Dendritic cell treated with granulocyte-macrophage colony-stimulating factor and Interleukin-4, amounts not matched to agents 40 ng/mL and 50 ng/mL, for 4 days (primary cell): ENCODE measurements around the gene PRLHR.
"Not testable (repeated sequence)": the region's sequence is repeated elsewhere in the genome, so short reads cannot be mapped to it uniquely, and the experiment has no call there.

Experiments
- H3K27ac Mint-ChIP-seq: one replicate; pipeline ENCODE4 v1.8.0; 2022; ENCODE audit warnings: mild to moderate bottlenecking, mixed read lengths
- H3K27me3 Mint-ChIP-seq: one replicate; pipeline ENCODE4 v1.8.0; 2022; ENCODE audit warnings: mild to moderate bottlenecking, mixed read lengths
- H3K36me3 Mint-ChIP-seq: one replicate; pipeline ENCODE4 v1.8.0; 2022; ENCODE audit warnings: low read depth, mixed read lengths
- H3K4me1 Mint-ChIP-seq: one replicate; pipeline ENCODE4 v1.8.0; 2022; ENCODE audit warnings: low read depth, mixed read lengths
- H3K4me3 Mint-ChIP-seq: one replicate; pipeline ENCODE4 v1.8.0; 2022; ENCODE audit warnings: mild to moderate bottlenecking, moderate library complexity, mixed read lengths
- H3K9me3 Mint-ChIP-seq: one replicate; pipeline ENCODE4 v1.8.0; 2022; ENCODE audit warnings: mixed read lengths
- intact Hi-C: fragments of 100-400 bp; cut with micrococcal nuclease; formaldehyde crosslinking; loops from one replicate; pipeline ENCODE4 v1.15.0; 2022

PRLHR gene

DNA sequence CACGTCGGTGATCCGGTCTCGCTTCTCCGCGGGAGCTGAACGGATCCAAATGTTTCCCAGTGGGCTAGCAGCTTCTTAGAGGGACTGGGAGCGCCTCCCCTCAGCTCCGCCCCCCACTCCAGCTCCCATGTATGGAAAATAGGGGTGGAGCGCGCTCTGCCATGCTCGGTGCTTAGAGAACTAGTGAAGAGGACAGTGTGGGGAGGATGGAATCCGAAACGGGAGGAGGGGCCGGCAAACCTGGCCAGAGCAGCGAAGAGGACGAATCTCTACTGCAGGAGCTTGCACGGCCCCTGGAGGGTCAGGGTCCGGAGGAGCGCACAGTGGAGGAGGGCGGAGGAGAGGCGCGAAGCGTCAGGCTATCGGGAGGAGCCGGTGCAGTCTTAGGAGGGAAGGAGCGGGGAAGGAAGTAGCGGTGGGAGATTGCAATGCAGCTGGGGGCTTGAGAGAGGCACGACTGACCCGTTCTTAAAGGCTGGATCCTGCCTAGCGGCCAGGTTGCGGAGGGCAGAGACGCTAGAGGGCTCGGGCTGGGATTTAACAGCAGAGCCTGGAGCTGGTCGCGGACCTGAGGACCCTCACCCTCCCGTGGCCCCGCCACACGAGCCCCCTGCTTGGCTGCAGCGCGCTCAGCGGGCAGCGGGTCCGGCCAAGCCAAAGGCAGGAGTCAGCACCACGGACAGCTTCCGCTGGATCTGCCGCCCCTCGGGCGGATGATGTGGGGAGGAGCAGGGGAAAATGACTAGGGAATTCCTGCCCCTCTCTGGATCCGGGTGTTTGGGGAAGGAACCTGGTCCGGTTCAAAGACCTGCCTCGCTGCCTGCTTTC, at the start of gene PRLHR:
Gene PRLHR (minus strand): TSS at position 51 of the 828 bp plus-strand sequence. CDS start 404 bp downstream, outside the sequence.
- Mint-ChIP-seq H3K9me3 (no peaks in the 10 kb centered on the region), H3K4me3 (no peak within 1 kb of the TSS), H3K36me3 (no peaks in the 10 kb centered on the region), H3K27me3 (peaks cover 77% of the 10 kb centered on the region), H3K27ac (no peak within 1 kb of the TSS), H3K4me1 (peaks cover 16% of the 10 kb centered on the region)
- intact Hi-C loops = no loop called here

DNA sequence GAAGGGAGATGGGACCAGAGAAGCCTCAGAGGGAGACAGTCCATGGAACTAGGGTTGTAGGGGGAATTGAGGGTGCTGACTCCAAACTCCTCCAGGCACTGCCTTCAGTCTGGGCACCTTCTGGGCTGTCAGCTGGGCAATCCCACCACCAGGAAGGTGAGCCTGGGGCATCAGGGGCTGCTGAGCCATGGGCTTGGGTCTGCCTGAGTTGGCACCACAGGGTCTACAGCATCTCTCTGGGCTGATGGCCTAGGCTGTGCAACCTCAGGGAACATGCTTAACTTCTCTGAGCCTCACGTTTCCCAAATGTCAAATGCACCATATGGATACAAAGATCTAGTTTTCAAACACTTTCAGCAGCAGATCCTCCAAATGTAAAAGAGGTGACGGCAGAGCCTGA, 46.8 kb upstream of the PRLHR start:
- H3K4me1 Mint-ChIP-seq = no peaks in the 10 kb centered on the region

DNA sequence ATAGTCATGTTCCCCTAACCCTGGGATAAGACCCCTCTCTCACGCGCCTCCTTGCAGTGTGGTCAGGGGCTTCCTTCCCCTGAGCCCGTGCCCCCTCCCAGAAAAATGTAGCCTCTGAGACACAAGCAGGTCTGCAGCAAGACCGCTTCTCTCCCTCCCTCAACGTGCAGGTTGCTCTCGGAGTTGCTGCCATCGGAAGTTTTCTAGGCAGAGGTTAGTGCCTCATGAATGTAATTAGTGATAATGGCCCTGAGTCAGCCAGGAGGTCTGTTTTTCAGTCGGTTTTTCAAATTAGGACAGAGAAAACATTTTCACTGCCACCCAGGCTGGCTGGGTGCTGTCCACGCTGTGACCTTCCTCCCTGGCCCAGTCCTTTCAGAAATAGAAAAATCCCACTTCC, 43.2 kb upstream of the PRLHR start:
- Mint-ChIP-seq H3K27ac (no peak overlapping the region), H3K9me3 (peaks cover 18% of the 10 kb centered on the region), H3K4me3 (no peak overlapping the region), H3K36me3 (no peaks in the 10 kb centered on the region), H3K4me1 (no peaks in the 10 kb centered on the region), H3K27me3 (peaks cover 20% of the 10 kb centered on the region)
- intact Hi-C loops = no loop called here

More for the DNA sequence above, 46.8 kb upstream of the PRLHR start:
- H3K9me3 Mint-ChIP-seq = peaks cover 18% of the 10 kb centered on the region
- intact Hi-C loops = no loop called here
- H3K27ac Mint-ChIP-seq = no peak overlapping the region
- no peak overlapping the region for H3K4me3 Mint-ChIP-seq
- H3K27me3 Mint-ChIP-seq = peaks cover 21% of the 10 kb centered on the region
- no peaks in the 10 kb centered on the region for H3K36me3 Mint-ChIP-seq

DNA sequence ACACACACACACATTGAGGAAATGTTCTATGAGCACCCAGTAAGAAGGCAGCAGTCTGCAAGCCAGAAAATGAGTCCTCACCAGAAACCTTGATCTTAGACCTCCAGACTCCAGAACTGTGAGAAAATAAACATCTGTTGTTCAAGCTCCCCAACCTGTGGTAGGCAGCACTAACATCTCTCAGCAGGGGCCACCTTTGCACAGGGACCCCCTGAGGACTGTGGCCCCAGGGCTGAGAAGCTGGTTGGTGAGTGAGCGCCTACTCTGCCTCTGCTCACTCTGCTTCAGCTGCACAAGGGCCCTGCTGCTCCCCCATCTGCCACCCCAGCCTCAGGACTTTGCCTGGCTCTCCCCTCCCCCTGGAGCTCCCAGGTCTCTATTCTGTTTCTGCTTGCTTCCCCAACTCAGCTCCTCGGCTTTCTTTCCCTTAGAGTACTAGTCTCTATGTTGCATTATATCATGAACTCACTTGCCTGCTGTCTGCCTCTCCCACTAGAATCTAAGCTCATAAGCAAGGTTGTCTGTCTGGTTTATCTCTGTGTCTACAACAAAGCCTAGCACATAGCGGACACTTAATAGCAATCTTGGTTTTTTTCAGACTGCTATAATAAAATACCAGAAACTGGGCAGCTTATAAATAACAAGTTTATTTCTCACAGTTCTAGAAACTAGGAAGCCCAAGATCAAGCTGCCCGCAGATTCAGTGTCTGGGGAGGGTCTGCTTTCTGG, 40.4 kb upstream of the PRLHR start:
- peaks cover 21% of the 10 kb centered on the region for H3K27me3 Mint-ChIP-seq
- H3K4me1 Mint-ChIP-seq = no peaks in the 10 kb centered on the region
- H3K36me3 Mint-ChIP-seq = no peaks in the 10 kb centered on the region
- no peak overlapping the region for H3K4me3 Mint-ChIP-seq
- peaks cover 16% of the 10 kb centered on the region for H3K9me3 Mint-ChIP-seq
- no peak overlapping the region for H3K27ac Mint-ChIP-seq
- intact Hi-C loops = no loop called here

DNA sequence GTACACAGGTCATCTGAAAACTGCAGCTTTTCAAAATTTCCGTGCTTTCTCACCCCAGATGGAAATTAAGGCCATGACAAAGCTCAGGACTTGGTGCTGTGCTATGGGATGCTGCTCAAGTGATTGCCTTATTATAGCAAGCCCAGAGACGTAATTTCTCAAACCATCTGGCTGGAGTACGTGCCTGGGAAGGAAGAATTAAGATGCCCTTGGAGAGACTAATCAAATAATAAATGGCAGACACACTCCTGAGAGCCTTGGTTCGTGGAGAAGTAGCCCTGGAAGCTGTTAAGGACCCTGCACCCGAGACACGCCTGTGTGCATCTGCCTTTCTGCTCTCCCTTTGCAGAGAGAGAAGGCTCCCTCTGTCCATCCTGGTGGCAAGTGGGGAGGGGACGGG, 38.3 kb upstream of the PRLHR start:
- Mint-ChIP-seq H3K36me3 (no peaks in the 10 kb centered on the region), H3K4me3 (no peak overlapping the region), H3K4me1 (no peaks in the 10 kb centered on the region), H3K9me3 (no peaks in the 10 kb centered on the region), H3K27me3 (peaks cover 20% of the 10 kb centered on the region), H3K27ac (no peak overlapping the region)
- intact Hi-C loops = no loop called here

DNA sequence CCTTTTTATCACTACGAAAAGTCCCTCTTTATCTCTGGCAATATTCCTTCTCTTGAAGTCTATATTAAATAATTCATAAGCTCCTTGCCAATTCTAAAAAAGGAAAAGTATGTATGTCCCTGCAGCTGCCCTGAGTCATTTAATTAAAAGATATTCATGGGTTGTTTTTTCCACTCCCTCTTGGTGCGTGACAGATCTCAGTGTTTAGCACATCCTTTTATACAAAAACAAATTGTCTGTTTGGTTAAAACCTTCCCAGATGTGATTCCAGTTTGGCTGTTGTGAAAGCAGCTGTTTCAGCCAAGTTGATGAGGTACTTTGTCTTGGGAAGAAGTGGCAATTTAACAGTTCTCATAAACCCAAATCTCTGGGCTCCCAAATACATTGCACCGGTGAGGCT, 33.8 kb upstream of the PRLHR start:
- Mint-ChIP-seq H3K36me3 (no peaks in the 10 kb centered on the region), H3K27me3 (peaks cover 16% of the 10 kb centered on the region), H3K27ac (no peak overlapping the region), H3K4me3 (no peak overlapping the region), H3K4me1 (no peaks in the 10 kb centered on the region), H3K9me3 (no peaks in the 10 kb centered on the region)
- intact Hi-C loops = no loop called here

DNA sequence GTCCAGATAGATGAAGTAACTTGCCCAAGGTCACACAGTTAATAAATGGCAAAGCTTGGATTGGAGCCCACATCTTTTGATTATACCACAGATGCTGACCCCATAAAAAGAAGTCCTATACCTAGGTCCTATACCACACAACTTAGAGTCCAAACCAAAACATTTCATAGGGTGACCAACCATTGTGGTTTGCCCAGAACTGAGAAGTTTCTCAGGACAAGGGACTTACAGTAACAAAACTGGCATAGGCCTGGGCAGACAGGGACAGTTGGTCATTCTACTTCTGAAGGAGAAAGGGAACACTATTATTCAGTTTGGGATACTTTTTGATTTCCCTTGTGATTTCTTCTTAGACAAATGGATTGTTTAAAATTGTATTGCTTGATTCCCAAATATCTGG, 32.9 kb upstream of the PRLHR start:
- Mint-ChIP-seq H3K27ac (no peak overlapping the region), H3K27me3 (peaks cover 18% of the 10 kb centered on the region), H3K36me3 (no peaks in the 10 kb centered on the region), H3K4me1 (no peaks in the 10 kb centered on the region), H3K9me3 (no peaks in the 10 kb centered on the region), H3K4me3 (no peak overlapping the region)
- intact Hi-C loops = no loop called here

DNA sequence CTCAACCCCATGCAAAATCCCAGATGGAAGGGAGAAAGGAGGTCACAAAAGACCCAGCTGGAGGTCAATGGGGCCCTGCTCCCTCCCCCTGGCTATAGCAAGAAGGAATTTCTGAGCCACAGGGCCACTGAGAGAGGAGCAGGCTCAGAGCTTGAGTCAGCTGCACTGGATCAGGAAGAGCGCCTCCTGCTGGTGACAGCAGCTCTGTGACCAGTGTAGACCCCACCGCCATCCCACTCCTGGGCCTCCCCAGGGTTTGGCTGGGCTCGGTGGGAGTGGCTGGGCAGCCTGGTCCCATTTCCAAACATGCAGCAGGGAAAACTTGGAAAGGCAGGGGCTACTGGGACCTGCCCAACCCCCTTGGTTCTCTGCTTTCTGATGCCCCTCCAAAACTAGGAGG, 31.5 kb upstream of the PRLHR start:
- intact Hi-C loops = no loop called here
- Mint-ChIP-seq H3K9me3 (no peaks in the 10 kb centered on the region), H3K36me3 (no peaks in the 10 kb centered on the region), H3K4me3 (no peak overlapping the region), H3K27ac (no peak overlapping the region), H3K27me3 (peaks cover 15% of the 10 kb centered on the region), H3K4me1 (no peaks in the 10 kb centered on the region)

DNA sequence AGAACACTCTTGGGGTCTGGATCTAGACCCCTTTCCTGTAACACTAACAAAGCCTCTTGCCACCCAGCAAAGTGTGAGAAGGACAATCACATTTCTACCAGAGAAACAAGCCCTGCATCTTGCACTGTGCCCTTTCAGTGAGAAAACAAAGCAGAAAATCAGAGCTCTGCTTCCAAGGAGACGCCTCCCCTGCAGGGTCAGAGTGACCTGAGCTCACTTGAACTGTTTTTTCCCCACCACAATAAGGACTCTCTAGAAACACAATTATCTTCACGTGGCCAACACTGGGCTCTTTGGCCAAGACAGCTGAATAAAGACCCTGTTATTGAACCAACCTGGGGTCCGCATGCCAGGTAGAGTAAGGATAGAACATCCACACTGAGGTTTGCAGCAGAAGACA, 30.1 kb upstream of the PRLHR start:
- intact Hi-C loops = no loop called here
- Mint-ChIP-seq H3K4me1 (no peaks in the 10 kb centered on the region), H3K36me3 (no peaks in the 10 kb centered on the region), H3K27ac (no peak overlapping the region), H3K27me3 (peaks cover 14% of the 10 kb centered on the region), H3K4me3 (no peak overlapping the region), H3K9me3 (no peaks in the 10 kb centered on the region)

DNA sequence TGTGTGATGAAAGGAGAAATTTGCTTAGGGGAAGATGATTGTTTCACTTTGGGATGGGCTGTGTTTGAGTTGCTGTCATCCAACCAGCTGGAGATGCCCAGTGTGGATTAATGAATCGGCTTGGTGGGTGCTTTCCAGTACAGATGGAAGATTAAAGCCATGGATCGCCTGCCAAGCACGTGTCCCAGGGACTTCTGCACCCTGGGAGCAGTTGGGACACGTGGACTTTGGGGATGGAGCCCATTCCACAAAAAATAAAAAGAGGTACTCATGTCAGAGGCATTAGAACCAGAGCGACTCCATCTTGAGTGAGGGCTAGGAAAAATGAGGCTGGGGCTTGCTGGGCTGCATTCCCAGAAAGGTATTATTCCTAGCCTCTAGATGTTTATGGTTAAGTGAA, 29.3 kb upstream of the PRLHR start:
- Mint-ChIP-seq H3K4me1 (no peaks in the 10 kb centered on the region), H3K27ac (no peak overlapping the region), H3K36me3 (no peaks in the 10 kb centered on the region), H3K27me3 (peaks cover 16% of the 10 kb centered on the region), H3K9me3 (no peaks in the 10 kb centered on the region), H3K4me3 (no peak overlapping the region)
- intact Hi-C loops = no loop called here

DNA sequence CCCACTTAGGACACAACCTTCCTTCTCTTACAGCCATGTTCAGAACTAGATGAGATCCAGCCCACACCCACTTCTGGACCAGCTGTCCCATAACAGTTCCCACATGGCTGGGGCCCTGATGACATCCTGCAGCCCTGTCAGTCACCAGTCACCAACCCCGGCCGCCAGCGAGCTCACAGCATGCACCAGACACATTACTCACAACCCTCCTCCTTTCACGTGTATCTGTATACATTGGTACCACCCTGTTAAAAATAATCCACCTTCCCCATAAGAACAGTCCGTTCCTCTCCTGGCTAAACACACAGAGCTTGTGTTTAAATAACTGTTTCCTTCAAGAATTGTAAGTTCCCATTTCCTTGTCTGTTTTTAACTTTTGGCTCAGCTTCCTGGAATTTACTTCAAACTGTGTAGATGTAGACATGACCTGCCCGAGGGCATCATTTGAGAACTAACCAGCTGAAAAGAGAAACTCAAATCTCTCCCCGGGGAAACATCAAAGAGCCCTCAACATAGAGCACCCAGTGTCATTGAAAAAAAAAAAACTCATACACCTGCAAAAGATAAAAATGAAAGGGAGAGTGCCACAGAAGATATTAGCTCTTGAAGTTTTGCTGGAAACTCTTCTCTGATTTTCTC, 26.0 kb upstream of the PRLHR start:
- no peak overlapping the region for H3K27ac Mint-ChIP-seq
- intact Hi-C loops = no loop called here
- no peaks in the 10 kb centered on the region for H3K4me1 Mint-ChIP-seq
- H3K27me3 Mint-ChIP-seq = peaks cover 21% of the 10 kb centered on the region
- H3K36me3 Mint-ChIP-seq = no peaks in the 10 kb centered on the region
- H3K9me3 Mint-ChIP-seq = no peaks in the 10 kb centered on the region
- H3K4me3 Mint-ChIP-seq = no peak overlapping the region

DNA sequence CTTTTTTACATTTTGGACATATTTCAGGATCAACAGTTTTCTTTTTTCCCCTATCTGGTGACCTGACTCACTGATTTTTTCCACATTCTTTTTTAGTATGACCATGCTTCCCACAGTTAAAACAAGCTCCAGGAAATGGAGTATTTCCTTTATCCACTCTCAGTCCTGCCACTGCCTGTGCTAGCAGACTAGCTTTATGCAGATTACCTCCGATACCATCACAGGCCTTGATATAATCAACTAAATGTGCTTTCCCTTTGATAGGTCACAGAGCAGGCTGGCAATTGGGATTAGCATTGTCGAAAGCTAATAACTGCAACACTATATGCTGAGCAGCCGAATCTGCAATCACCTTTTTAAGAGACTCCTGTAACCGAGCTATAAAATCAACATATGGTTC, 18.4 kb upstream of the PRLHR start:
- H3K4me1 Mint-ChIP-seq, intact Hi-C loops, H3K4me3 Mint-ChIP-seq, H3K9me3 Mint-ChIP-seq, H3K27ac Mint-ChIP-seq, H3K36me3 Mint-ChIP-seq: not testable (repeated sequence)
- H3K27me3 Mint-ChIP-seq = peaks cover 11% of the 10 kb centered on the region

DNA sequence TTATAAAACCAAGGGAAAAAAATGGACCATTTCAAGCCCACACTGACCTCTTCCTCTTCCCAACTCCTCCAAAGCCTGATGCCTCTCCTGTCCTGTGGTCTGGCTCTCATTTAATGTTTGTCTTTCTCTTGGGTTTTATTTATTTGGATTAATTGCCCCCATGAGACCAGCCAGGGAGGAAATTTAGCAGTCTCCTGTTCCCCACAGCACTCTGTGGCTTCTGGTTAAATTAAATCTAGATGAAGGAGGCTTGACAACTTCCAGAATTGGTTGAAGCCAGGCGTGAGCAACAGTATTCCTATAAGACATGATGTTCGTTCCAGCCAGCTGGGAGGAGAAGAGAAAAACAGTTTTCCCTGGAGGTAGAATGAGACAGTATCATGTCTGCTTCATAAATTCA, 15.1 kb upstream of the PRLHR start:
- Mint-ChIP-seq H3K27ac (no peak overlapping the region), H3K4me3 (no peak overlapping the region), H3K9me3 (peaks cover 8% of the 10 kb centered on the region), H3K27me3 (peaks cover 6% of the 10 kb centered on the region), H3K4me1 (no peaks in the 10 kb centered on the region), H3K36me3 (no peaks in the 10 kb centered on the region)
- intact Hi-C loops = no loop called here

DNA sequence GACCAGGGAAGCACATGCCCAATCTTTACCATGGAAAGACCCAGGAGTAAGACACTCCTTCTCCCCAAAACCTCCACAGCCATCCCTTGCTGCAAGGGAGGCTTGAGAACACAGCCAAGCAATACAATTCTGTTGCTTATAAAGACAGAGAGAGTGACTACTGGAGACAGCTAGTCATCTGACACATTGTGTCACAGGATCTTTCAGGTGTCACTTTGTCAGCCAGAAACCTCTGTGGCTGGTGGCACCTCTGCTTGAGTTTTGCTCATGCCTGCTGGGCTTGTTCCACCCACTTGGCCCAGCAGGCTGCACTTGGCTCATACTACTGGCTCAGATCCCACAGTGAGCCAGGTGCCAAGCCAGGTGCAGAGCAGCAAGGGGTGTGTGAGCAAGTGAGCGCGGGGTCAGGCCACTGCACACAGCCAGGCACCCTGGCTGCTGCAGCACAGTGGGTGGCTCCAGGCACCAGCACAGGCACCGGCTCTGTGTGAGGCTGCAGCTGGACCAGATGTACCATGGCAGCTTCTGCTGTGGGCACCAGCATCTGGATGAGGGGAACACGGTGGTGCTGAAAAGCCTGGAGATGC, 12.4 kb upstream of the PRLHR start:
- intact Hi-C loops = no loop called here
- H3K4me3 Mint-ChIP-seq = no peak overlapping the region
- peaks cover 8% of the 10 kb centered on the region for H3K9me3 Mint-ChIP-seq
- no peak overlapping the region for H3K27ac Mint-ChIP-seq
- H3K36me3 Mint-ChIP-seq = no peaks in the 10 kb centered on the region
- H3K27me3 Mint-ChIP-seq = peaks cover 5% of the 10 kb centered on the region
- no peaks in the 10 kb centered on the region for H3K4me1 Mint-ChIP-seq
